Subcutaneous abdominal adipose tissue (tissue), 5 donors: ENCODE measurements around the gene VAV2.

Source experiments
- H3K27ac ChIP-seq: one replicate; pipeline ENCODE4 v1.7.0; 2013; ENCODE audit warnings: low read depth, mild to moderate bottlenecking, inconsistent platforms, low read length, moderate library complexity
- H3K27me3 ChIP-seq, 5 donors: one replicate each; pipeline ENCODE4 v1.7.0; 2013; ENCODE audit warnings: low read length in 5 of 5, inconsistent platforms in 1 of 5; ENCODE audit not compliant: control insufficient read depth in 5 of 5, insufficient read depth in 4 of 5
- H3K36me3 ChIP-seq, 5 donors: one replicate each; pipeline ENCODE4 v1.7.0; 2013; ENCODE audit warnings: low read length in 5 of 5; ENCODE audit not compliant: control insufficient read depth in 5 of 5, insufficient read depth in 5 of 5
- H3K4me1 ChIP-seq, 5 donors: one replicate each; pipeline ENCODE4 v1.7.0; 2013; ENCODE audit warnings: low read length in 5 of 5, mild to moderate bottlenecking in 3 of 5, moderate library complexity in 1 of 5; ENCODE audit not compliant: control insufficient read depth in 5 of 5, insufficient read depth in 5 of 5
- H3K4me3 ChIP-seq, 5 donors: one replicate each; pipeline ENCODE4 v1.7.0; 2013; ENCODE audit warnings: low read length in 5 of 5, low read depth in 1 of 5
- H3K9ac ChIP-seq, 5 donors: one replicate each; pipeline ENCODE4 v1.7.0; 2013; ENCODE audit warnings: low read length in 5 of 5, mild to moderate bottlenecking in 4 of 5, moderate library complexity in 3 of 5
- H3K9me3 ChIP-seq, 5 donors: one replicate each; pipeline ENCODE4 v1.7.0; 2013; ENCODE audit warnings: low read length in 5 of 5; ENCODE audit not compliant: control insufficient read depth in 5 of 5
- donor health status: healthy.
- donor health status: healthy.
- donor health status: healthy.
- donor health status: healthy.
- donor health status: healthy.

VAV2 gene

GRCh38 chr9:133788045-133788818 lies 203.9 kb downstream of the VAV2 start:
- Histone ChIP-seq H3K9ac (no peak overlapping the region), H3K4me1 (peaks cover 2 to 48% (median 37%) of the 10 kb centered on the region in 5 donors), H3K27me3 (no peaks in the 10 kb centered on the region), H3K27ac (no peak overlapping the region), H3K9me3 (no peaks in the 10 kb centered on the region), H3K4me3 (no peak overlapping the region), H3K36me3 (peaks cover 0 to 29% (median 6%) of the 10 kb centered on the region in 5 donors)

DNA sequence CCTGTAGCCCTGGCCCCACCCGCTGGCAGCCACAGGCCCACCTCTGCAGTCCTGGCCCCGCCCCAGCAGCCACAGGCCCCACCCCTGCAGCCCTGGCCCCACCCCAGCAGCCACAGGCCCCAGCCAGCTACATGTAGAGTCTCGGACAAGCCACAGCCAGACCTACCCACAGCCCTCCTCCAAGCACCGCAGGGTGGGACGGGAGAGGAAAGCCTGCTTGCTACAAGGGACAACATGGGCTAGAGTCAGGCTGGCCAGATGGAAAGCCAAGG lies 204.4 kb downstream of the VAV2 start:
- no peaks in the 10 kb centered on the region for H3K9me3 ChIP-seq
- H3K4me1 ChIP-seq: peaks cover 2 to 42% (median 32%) of the 10 kb centered on the region in 5 donors
- no peak overlapping the region for H3K9ac ChIP-seq
- H3K4me3 ChIP-seq: no peak overlapping the region
- H3K27ac ChIP-seq: no peak overlapping the region
- no peaks in the 10 kb centered on the region for H3K27me3 ChIP-seq
- peaks cover 0 to 34% (median 6%) of the 10 kb centered on the region in 5 donors for H3K36me3 ChIP-seq

GRCh38 chr9:133786907-133787753 lies 205.0 kb downstream of the VAV2 start:
- H3K9ac ChIP-seq: no peak overlapping the region
- peaks cover 0 to 34% (median 6%) of the 10 kb centered on the region in 5 donors for H3K36me3 ChIP-seq

DNA sequence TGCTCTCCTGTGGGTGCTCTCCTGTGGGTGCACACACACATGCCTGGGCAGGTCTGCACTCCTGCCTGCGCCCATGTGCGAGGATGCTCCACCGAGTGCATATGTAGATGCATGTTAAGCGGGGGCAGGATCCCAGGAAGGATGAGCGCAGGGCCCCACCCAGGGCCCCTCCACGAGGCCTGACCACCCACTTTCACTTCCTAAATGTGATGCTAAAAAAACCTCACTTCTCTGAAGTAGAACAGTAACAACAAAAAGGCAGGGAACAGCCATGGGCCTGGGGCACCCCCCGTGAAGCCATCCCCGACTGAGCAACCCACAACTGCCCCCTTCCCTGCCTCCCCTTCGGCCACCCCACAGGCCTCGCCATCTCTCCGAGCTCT lies 205.8 kb downstream of the VAV2 start:
- Histone ChIP-seq H3K27ac (no peak overlapping the region), H3K9ac (no peak overlapping the region), H3K4me1 (peaks cover 2 to 41% (median 31%) of the 10 kb centered on the region in 5 donors), H3K4me3 (no peak overlapping the region), H3K27me3 (no peaks in the 10 kb centered on the region), H3K9me3 (no peaks in the 10 kb centered on the region), H3K36me3 (peaks cover 0 to 32% (median 4%) of the 10 kb centered on the region in 5 donors)

More at GRCh38 chr9:133786907-133787753, 205.0 kb downstream of the VAV2 start:
- peaks cover 2 to 41% (median 31%) of the 10 kb centered on the region in 5 donors for H3K4me1 ChIP-seq
- H3K4me3 ChIP-seq: no peak overlapping the region
- H3K9me3 ChIP-seq: no peaks in the 10 kb centered on the region
- no peaks in the 10 kb centered on the region for H3K27me3 ChIP-seq
- H3K27ac ChIP-seq: no peak overlapping the region

- Histone ChIP-seq H3K4me3 (no peak overlapping the region), H3K36me3 (peaks cover 0 to 31% (median 4%) of the 10 kb centered on the region in 5 donors), H3K4me1 (peaks cover 2 to 41% (median 31%) of the 10 kb centered on the region in 5 donors), H3K27ac (no peak overlapping the region), H3K9ac (no peak overlapping the region), H3K27me3 (no peaks in the 10 kb centered on the region), H3K9me3 (no peaks in the 10 kb centered on the region)
Measured at GRCh38 chr9:133785753-133786370, 206.3 kb downstream of the VAV2 start.

GRCh38 chr9:133784731-133785561 lies 207.2 kb downstream of the VAV2 start:
- H3K4me3 ChIP-seq: no peak overlapping the region
- H3K9me3 ChIP-seq: no peaks in the 10 kb centered on the region
- H3K27ac ChIP-seq: no peak overlapping the region
- H3K36me3 ChIP-seq: peaks cover 0 to 32% (median 4%) of the 10 kb centered on the region in 5 donors
- H3K9ac ChIP-seq: peak overlapping the region in 1 of 5 donors; percentile 14
- peaks cover 2 to 40% (median 30%) of the 10 kb centered on the region in 5 donors for H3K4me1 ChIP-seq
- no peaks in the 10 kb centered on the region for H3K27me3 ChIP-seq

DNA sequence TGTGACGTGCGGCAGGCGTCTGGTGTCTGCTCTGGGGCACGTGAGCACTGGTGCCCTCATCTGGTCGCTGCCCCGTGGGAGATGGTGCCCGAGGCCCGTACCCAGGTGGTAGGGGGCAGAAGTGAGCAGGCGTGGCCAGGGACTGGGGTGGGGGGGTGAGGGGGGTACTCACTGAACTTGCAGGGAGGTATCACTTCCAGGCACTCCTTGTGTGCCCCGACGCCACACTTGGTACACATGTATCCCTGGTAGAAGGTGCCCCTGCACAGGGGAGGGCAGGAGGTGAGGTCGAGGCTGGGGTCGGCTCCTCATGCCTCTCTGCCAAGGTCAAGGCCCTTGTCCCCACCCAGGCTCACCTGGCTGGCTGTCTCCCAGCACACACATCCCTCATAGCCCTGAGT lies 208.8 kb downstream of the VAV2 start:
- Histone ChIP-seq H3K4me1 (peaks cover 0 to 25% (median 14%) of the 10 kb centered on the region in 5 donors), H3K9me3 (no peaks in the 10 kb centered on the region), H3K9ac (no peak overlapping the region), H3K27ac (no peak overlapping the region), H3K36me3 (peaks cover 0 to 46% (median 12%) of the 10 kb centered on the region in 5 donors), H3K27me3 (no peaks in the 10 kb centered on the region), H3K4me3 (no peak overlapping the region)

DNA sequence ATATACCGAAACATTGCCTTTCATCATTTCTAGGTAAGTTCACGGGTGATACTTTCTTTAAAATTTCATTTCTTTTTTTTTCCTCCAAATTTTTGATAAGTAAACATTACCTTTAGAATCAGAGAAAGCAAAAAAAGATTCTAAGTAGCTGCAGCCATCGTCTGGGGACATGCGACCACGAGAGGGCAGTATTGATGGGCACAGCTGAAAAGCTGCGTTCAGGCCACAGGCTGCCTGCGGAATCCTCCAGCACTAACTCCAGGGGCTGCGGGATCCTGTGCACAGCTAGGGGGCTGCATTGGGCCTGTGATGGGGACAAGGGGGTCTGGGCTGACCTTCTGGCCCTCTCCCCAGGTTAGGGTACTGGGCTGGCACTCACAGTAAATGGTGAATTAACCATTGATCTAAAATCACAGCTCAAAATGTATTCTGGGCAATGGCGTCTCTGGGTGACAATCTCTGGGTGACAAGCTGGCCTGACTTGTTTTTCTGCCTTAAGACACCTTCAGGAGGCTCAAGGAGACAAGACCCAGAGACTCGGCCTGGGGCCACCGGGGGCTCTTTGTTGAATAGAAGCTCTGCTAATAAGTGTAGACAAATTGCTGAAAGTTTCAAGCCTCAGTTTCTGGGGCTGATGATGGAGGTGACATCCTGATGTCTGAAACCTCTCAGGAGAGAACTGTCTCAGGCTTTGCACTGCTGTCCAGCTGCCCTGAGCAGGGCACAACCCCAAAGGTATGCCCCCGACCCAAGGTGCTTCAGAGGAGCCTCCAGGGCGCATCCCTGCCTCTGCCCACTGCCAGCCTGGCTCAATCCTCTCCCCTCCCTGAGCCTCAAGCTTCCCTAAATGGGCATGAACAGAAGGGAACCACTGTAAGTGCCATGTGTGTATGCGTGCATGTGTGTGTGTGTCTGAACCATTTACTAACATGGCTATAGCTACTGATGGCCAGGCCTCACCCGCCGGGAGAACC lies 209.7 kb downstream of the VAV2 start:
- Histone ChIP-seq H3K4me1 (peaks cover 0 to 17% (median 11%) of the 10 kb centered on the region in 5 donors), H3K36me3 (peaks cover 0 to 55% (median 17%) of the 10 kb centered on the region in 5 donors), H3K9me3 (no peaks in the 10 kb centered on the region), H3K9ac (no peak overlapping the region), H3K27ac (no peak overlapping the region), H3K27me3 (no peaks in the 10 kb centered on the region), H3K4me3 (no peak overlapping the region)

DNA sequence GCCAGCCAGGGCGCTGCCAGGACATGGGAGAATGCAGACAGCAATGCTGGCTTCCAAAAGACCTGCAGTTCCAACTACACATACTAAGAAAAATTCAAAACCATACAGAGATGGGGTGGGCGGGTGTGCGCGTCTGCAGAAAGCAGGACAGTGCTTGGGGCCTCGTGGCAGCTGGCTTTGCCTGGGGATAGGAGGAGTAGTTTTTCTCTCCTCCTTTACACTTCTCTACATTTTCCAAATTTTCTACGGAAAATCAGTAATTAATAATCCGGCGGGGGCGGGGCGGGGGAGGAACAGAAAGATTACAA lies 210.3 kb downstream of the VAV2 start:
- Histone ChIP-seq H3K4me3 (no peak overlapping the region), H3K4me1 (peaks cover 0 to 10% (median 5%) of the 10 kb centered on the region in 5 donors), H3K36me3 (peaks cover 0 to 62% (median 21%) of the 10 kb centered on the region in 5 donors), H3K9ac (no peak overlapping the region), H3K27me3 (no peaks in the 10 kb centered on the region), H3K9me3 (no peaks in the 10 kb centered on the region), H3K27ac (no peak overlapping the region)
